GM12891 (cell line): ENCODE data around the gene CD1E.

ENCODE experiments used
- PAX5 ChIP-seq: IDR thresholded peaks from 2 replicates; pipeline ENCODE4 v1.6.1; 2011; ENCODE audit warnings: low read length, moderate library complexity, mild to moderate bottlenecking; ENCODE audit not compliant: insufficient read depth, severe bottlenecking
- POLR2A ChIP-seq: IDR thresholded peaks from 2 replicates; pipeline ENCODE4 v1.6.1; 2011; ENCODE audit warnings: low read depth, low read length, control low read depth
- POLR2AphosphoS5 ChIP-seq: IDR thresholded peaks from 2 replicates; pipeline ENCODE4 v1.6.1; 2011; ENCODE audit warnings: low read depth, low read length, control low read depth
- SPI1 ChIP-seq: IDR thresholded peaks from 2 replicates; pipeline ENCODE4 v1.6.1; 2011; ENCODE audit warnings: low read depth, low read length, control low read depth
- TAF1 ChIP-seq: IDR thresholded peaks from 2 replicates; pipeline ENCODE4 v1.6.1; 2011; ENCODE audit warnings: low read depth, low read length, control low read depth

DNA sequence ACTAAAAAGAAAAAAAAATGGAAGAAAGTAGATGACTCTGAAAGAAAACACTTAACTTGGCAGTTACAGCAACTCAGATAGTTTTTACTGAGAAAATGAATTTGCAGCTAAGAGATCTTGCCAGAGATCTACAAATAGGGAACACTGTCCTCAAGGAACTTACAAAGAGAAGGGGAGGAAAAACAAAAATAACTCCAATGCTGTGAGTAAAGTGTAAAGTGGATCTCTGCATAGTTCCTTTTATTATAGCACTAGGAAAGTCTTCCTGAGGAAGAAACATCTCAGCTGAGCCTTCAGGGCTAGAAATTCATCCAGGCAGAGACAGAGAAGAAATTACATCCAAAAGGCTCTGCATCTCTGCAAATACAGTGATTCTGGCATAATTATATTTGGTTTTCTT, 26.2 kb upstream of the CD1E start:
- TF ChIP-seq POLR2A (no peak), SPI1 (no peak), POLR2AphosphoS5 (no peak), TAF1 (no peak), PAX5 (no peak)
